ENCODE results near the gene NID2.

NID2 gene

DNA sequence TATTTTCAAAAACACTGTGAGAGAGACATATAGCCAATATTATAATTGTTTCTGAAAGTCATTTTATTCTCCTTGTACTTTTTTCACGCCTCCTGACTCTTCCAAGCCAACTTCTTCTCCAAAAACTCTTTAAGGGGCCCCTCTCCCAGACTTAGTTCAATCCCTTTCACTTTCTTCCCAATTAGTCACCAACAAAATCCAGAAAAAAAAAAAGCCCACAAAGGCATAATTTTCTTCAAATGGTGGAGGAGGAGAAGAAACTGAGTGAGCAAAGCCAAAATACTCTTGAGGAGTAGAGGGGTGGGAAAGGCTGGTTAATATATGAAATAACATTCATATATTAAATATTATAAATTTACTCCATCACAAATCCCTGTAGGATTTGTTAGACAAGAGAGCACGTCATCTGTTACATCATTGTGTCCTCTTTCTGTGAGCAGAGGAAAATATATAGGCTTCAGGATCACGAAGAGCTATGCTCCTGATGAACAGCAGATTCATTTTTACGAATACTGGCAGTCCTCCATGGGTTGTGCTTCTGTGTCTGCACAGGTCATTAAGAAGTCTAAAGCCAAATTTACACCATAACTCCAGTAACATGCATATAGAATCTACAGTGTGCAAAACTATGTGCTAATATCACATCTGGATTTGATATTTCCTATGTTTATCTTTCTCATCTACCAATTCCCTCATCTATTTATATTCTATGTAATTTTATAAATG, 25.9 kb upstream of the NID2 start:
- no peak for FAIRE-seq
- DNase-seq (ENCODE audit: insufficient read length, low spot score), result no peak
- no peak for TF ChIP-seq POLR2A (IDR thresholded peaks at IDR 0.05; ENCODE audit: low read depth, low read length)

DNA sequence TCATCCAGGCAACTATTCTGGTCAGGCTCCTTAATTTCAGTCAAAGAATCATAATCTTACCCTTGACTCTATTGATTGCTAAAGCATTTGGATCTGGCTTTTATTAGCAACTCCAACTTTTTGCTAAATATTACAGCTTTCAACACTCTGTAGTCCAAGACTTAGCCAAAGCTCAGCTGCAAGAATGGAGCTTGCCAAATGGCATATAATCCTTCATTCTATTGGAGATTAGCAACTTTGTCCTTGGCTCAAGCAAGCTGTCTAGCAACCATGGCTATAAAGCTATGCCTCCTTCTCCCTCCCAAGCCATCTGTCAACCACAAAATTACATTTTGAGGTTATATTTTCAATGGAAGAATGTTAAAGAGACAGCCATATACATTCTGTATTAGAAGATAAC, 23.1 kb upstream of the NID2 start:
- FAIRE-seq, result no peak
- TF ChIP-seq POLR2A (IDR thresholded peaks at IDR 0.05; ENCODE audit: low read depth, low read length), result no peak

DNA sequence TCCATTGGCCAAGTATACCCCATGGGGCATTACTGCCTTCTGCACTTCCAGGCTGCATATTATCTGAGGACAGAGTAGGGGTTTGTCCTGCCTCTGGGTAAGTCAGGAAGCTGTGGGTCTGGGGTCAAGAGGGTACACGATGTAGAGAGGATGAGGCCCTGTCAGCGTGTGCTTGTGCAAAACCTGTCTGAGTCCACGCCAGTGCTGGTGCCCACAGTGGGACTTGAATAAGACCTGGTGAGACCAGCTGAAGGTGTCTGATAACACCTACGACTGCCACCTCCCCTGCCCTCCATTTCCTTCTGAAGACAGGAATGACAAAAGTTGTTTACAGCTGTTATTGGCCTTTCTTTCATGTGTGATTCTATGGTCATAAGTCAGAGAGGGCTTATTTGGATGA, 22.1 kb upstream of the NID2 start:
- DNase-seq (ENCODE audit: insufficient read length, low spot score), result no peak
- no peak for FAIRE-seq

More for the DNA sequence above, 23.1 kb upstream of the NID2 start:
- DNase-seq (ENCODE audit: insufficient read length, low spot score), result no peak

DNA sequence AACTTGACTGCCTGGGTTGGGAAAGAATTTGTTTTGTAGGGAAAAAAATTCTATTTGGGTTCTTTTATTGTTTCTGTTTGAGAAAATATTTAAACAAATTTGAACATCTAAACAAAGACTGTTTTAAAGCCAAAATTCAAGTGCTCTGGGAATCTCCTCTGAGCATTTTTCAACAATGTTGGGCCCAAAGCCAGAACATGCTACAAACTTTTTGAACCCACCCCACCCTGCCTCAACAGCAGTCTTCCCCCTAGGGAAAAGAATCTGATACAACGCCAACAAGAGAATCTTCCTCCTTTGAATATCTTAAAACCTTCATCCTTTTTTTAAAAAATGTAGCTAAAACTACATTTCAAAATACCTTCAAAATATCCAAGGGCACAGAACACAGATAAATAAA, 20.4 kb upstream of the NID2 start:
- DNase-seq (ENCODE audit: insufficient read length, low spot score) (no peak), FAIRE-seq (no peak)
- no peak for TF ChIP-seq POLR2A (IDR thresholded peaks at IDR 0.05; ENCODE audit: low read depth, low read length)

More for the DNA sequence above, 22.1 kb upstream of the NID2 start:
- TF ChIP-seq POLR2A (IDR thresholded peaks at IDR 0.05; ENCODE audit: low read depth, low read length), result no peak

DNA sequence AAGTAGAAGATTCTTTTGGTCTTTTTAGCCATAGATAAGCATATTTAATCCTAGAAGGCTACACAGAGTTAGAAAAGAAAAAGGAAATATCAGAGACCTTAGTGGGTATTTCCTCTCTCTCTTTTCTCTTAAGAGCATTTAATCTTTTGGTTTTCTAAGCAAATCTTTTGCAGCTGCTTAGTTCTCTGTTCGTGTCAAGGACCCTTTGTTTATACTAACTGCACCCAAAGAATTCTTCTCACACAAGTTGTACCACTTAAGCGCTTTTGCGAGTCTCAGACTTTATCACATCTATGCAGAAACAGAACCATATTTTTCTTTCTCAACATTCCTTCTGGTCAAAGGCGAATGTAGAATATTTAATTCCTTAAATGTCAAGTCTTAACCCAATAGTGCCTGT, 17.9 kb upstream of the NID2 start:
- FAIRE-seq (no peak), DNase-seq (ENCODE audit: insufficient read length, low spot score) (no peak)
- TF ChIP-seq POLR2A (IDR thresholded peaks at IDR 0.05; ENCODE audit: low read depth, low read length), result no peak

DNA sequence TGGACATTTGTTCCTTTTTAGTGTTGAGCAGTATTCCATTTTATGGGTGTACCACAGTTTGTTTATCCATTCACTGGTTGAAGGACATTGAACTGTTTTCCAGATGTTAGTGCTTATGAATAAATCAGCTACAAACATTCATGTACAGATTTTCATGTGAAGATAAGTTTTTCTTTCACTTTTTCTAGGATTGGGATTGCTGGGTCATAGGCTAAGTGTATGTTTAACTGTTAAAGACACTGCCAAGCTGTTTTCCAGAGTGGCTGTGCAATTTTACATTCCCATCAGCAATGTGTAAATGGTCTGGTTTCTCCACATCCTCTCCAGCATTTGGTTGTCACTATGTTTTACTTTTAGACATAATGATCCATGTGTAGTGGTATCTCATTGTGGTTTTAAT, 14.0 kb upstream of the NID2 start:
- TF ChIP-seq POLR2A (IDR thresholded peaks at IDR 0.05; ENCODE audit: low read depth, low read length), result no peak
- DNase-seq (ENCODE audit: insufficient read length, low spot score), result no peak
- FAIRE-seq, result no peak

DNA sequence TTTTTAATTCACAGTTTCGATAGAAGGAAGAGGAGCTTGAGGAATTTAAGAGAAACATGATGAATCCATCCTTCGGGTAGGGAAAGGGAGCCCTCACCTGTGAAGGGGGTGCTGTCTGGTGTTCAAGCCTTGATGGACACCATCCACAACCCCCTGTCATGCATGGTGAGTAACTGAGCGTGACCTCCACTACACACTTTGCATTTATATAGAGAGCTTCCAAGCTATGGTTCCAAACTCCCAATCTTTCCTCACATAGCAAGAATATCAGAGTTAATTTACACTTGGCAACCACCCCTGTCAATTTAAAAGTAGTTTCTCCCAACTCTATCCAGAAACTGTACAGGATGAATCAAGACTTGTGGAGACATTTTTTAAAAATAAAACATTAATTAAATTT, 13.1 kb upstream of the NID2 start:
- TF ChIP-seq POLR2A (IDR thresholded peaks at IDR 0.05; ENCODE audit: low read depth, low read length), result no peak
- FAIRE-seq (no peak), DNase-seq (ENCODE audit: insufficient read length, low spot score) (no peak)

- FAIRE-seq (peak; percentile 75), DNase-seq (ENCODE audit: insufficient read length, low spot score) (peak; percentile 31)
- TF ChIP-seq POLR2A (IDR thresholded peaks at IDR 0.05; ENCODE audit: low read depth, low read length), result no peak
These were observed 12.2 kb upstream of the NID2 start for GRCh38 chr14:52080808-52081755.

DNA sequence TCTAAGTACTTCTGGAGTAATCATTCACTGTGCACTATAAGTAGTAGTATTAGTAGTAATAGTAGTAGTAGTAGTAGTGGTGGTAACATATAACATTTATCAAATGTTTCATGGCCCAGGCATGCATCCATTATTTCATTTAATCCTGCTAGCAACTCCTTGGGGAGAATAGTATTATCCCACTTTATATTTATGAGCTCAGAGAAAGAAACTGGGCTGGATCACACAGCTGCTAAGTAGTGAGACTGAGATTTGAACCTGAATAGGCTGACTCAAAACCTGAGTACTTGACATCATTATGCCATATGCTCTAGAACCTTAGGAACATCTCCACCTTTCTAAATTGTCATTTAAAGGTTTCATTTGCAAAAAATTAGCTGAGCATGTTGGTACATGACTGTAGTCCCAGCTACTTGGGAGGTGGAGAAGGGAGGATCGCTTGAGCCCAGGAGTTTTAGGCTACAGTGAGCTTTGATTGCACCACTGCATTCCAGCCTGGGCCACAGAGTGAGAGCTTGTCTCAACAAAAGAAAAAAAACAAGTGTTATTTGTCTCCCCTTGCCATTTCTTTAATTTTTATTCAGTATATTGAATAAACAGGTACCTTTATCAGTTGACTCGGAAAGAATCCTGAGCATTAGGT, 11.4 kb upstream of the NID2 start:
- TF ChIP-seq POLR2A (IDR thresholded peaks at IDR 0.05; ENCODE audit: low read depth, low read length), result no peak
- DNase-seq (ENCODE audit: insufficient read length, low spot score) (no peak), FAIRE-seq (peak; percentile 6)

DNA sequence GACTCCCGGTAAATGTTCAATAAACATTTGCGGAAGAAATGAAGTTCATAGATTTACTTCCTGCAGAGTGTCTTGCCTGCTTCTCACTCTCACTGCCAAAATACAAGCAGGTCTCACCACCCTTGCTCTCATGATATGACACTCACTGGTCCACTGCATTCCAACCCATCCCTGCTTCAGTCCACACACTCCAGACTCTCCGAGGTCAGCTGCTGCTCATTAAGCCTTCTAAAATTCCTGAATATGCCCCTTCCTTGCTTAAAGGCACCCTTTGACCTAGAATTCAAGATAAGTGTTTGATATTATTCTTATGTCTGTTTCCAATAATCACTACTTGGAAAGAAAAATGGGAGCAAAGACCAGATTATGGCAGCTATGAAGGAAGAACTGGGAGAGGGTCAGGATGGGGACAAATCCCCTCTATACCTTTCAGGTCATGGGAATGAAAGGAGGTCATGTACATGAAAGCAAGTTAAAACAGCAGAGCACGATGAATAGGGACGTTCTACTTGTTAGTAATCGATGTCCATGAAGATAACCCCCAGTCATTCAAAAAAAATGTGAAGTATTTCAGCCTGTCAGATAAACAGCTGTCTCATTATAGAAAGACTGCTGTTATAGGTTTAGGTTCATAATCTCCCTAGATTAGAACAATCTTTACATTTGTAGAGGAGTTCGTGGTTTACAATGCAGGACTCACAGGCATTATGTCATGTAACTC, 10.5 kb upstream of the NID2 start:
- FAIRE-seq (no peak), DNase-seq (ENCODE audit: insufficient read length, low spot score) (no peak)
- TF ChIP-seq POLR2A (IDR thresholded peaks at IDR 0.05; ENCODE audit: low read depth, low read length), result no peak

DNA sequence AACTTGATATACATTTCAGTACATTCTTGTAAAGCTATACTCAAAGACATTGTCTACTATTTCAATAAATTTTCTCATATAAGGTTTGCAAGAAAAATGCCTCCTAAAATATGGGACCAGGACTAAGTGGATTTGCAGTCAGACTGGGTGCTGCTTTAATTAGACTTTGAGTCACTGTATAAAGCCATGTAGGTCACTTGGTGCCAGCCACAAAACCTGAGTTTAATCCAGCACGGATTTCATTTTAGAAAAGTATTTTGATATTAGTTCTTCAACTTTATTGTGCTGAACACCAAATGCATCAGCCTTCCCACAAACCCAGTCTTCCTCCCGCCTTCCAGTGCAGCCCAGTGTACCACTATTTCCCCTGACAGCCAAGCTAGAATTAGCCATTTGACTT, 9.9 kb upstream of the NID2 start:
- TF ChIP-seq POLR2A (IDR thresholded peaks at IDR 0.05; ENCODE audit: low read depth, low read length), result no peak
- FAIRE-seq, result no peak
- DNase-seq (ENCODE audit: insufficient read length, low spot score), result no peak

DNA sequence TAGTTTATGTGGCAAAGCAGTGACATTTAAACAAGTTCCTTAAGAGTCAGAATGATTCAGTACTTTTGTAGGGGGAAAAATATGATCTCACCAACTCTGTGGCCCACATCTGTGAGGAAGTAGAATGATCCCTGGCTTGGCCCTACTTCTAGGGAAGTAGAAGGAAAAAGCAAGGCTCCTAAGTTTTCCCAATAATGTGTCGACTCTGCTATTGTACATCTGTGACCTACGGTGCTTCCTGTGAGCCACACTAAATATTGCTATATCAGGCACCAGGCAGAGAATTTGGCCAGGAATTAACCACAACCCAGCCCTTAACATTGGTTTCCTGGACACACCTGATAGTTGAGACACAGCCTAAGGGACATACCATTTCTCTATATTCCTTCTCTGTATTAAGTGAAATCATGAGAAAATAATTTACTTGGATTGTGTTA, 9.3 kb upstream of the NID2 start:
- TF ChIP-seq POLR2A (IDR thresholded peaks at IDR 0.05; ENCODE audit: low read depth, low read length), result no peak
- FAIRE-seq, result no peak
- DNase-seq (ENCODE audit: insufficient read length, low spot score), result no peak

DNA sequence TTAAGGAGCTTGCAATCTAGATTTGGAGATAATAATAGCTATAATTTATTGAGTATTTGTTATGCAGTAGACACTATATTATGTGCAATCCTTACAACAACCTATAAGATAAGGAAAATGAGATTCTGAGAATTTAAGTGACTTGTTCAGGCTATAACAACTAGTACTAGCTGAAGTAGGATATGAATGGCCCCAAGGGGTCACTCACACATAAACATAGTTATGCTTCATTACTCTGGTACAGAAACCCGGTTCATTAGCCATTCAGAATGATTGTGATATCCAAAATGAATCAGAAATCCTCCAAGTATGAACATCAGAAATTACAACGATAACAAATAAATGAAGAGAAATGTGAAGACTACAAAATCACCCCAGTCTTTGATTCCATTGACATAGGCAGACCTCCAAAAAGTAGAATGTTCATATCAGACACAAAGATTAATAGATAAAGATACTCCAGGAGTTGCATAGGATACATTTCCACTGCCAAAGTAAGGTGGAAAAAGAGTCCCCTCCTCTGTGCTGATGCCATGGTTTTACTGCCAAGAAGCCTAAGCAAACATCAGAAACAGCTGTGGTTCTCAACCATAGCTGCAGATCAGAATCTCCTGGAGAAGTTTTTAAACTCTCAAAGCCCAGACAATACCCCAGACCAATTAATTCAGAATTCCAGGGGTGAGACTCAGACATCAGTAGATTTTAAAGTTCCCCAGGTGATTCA, 8.6 kb upstream of the NID2 start:
- FAIRE-seq (no peak), DNase-seq (ENCODE audit: insufficient read length, low spot score) (no peak)

More for the DNA sequence above, 8.6 kb upstream of the NID2 start:
- TF ChIP-seq POLR2A (IDR thresholded peaks at IDR 0.05; ENCODE audit: low read depth, low read length), result no peak
